NCI-H748 (cell line): Measurements from ENCODE around the gene DHX35.
A peak's percentile ranks its signal among the peaks of the same experiment; 100 is the strongest.

Experiments used
- DNase-seq: peaks from one replicate; lab custom pipeline; 2025; ENCODE audit not compliant: unreplicated experiment; lab: John Stamatoyannopoulos, UW

The DHX35 gene

GRCh38 chr20:39052676-39053075 lies 90.5 kb downstream of the DHX35 start:
- DNase-seq: no peak

- DNase-seq: no peak
Observed at GRCh38 chr20:39057143-39057542, 95.0 kb downstream of the DHX35 start.

GRCh38 chr20:39057911-39058310 lies 95.8 kb downstream of the DHX35 start:
- DNase-seq: no peak

- DNase-seq: no peak
Observed at GRCh38 chr20:39059036-39059435, 96.9 kb downstream of the DHX35 start.

- peak; percentile 84 for DNase-seq
Observed at GRCh38 chr20:39066471-39067242, 104.5 kb downstream of the DHX35 start.

- no peak for DNase-seq
Observed at GRCh38 chr20:39067526-39068216, 105.5 kb downstream of the DHX35 start.

- DNase-seq: no peak
Observed at GRCh38 chr20:39069976-39070375, 107.8 kb downstream of the DHX35 start.

- DNase-seq: peak; percentile 7
Observed at GRCh38 chr20:39070484-39071231, 108.5 kb downstream of the DHX35 start.

- no peak for DNase-seq
Observed at GRCh38 chr20:39072132-39072531, 110.0 kb downstream of the DHX35 start.

GRCh38 chr20:39072653-39073052 lies 110.5 kb downstream of the DHX35 start:
- DNase-seq: no peak

GRCh38 chr20:39075731-39076130 lies 113.6 kb downstream of the DHX35 start:
- DNase-seq: no peak

- DNase-seq: no peak
Observed at GRCh38 chr20:39076958-39077357, 114.8 kb downstream of the DHX35 start.

GRCh38 chr20:39080326-39080725 lies 118.2 kb downstream of the DHX35 start:
- no peak for DNase-seq

- peak; percentile 70 for DNase-seq
Observed at GRCh38 chr20:39081255-39081654, 119.1 kb downstream of the DHX35 start.

GRCh38 chr20:39082622-39083398 lies 120.7 kb downstream of the DHX35 start:
- DNase-seq: no peak

- DNase-seq: no peak
Observed at GRCh38 chr20:39083761-39084160, 121.6 kb downstream of the DHX35 start.

- DNase-seq: peak; percentile 27
Observed at GRCh38 chr20:39089029-39089428, 126.9 kb downstream of the DHX35 start.
